ENCODE measurements around the gene HLA-B. TPM values are rescaled to one million over a fixed set of nuclear protein-coding genes. Genes with fewer than 3 reads are reported as not detected.

Gene HLA-B
- total RNA-seq, 1 experiment from 2014 or later: 1,556 TPM

Small RNA genes lying within 50 kb of the gene (small RNA-seq; reads per million reads assigned to genes)
- gene HLA-S: not detected
- gene MIR6891: not detected
- not detected for gene RF00019
- not detected for gene RNU6-283P

Other genes starting within 250 kb of the HLA-B start
- gene C6orf15, start 244.6 kb downstream of the HLA-B start, total RNA-seq (2014; rRNA removed; shearing (Covaris generic); ENCODE audit: low replicate concordance): not detected in 2 replicates
- gene PSORS1C1, start 242.4 kb downstream of the HLA-B start, total RNA-seq (2014; rRNA removed; shearing (Covaris generic); ENCODE audit: low replicate concordance): not detected in 2 replicates
- gene CDSN, start 236.7 kb downstream of the HLA-B start, total RNA-seq (2014; rRNA removed; shearing (Covaris generic); ENCODE audit: low replicate concordance): not detected in 2 replicates
- not detected in 2 replicates for gene PSORS1C2, start 218.1 kb downstream of the HLA-B start, total RNA-seq (2014; rRNA removed; shearing (Covaris generic); ENCODE audit: low replicate concordance)
- 21.3 and 23.1 TPM in 2 replicates for gene CCHCR1, start 199.4 kb downstream of the HLA-B start, total RNA-seq (2014; rRNA removed; shearing (Covaris generic); ENCODE audit: low replicate concordance)
- gene TCF19, start 198.6 kb downstream of the HLA-B start, total RNA-seq (2014; rRNA removed; shearing (Covaris generic); ENCODE audit: low replicate concordance): 13.9 and 20.4 TPM in 2 replicates
- gene POU5F1, start 186.5 kb downstream of the HLA-B start, total RNA-seq (2014; rRNA removed; shearing (Covaris generic); ENCODE audit: low replicate concordance): not detected in 2 replicates
- gene HLA-C, start 85.1 kb downstream of the HLA-B start, total RNA-seq (2014; rRNA removed; shearing (Covaris generic); ENCODE audit: low replicate concordance): 317 and 613 TPM in 2 replicates
- not detected in 2 replicates for gene MICA, start 46.4 kb upstream of the HLA-B start, total RNA-seq (2014; rRNA removed; shearing (Covaris generic); ENCODE audit: low replicate concordance)
- gene MICB, start 141.0 kb upstream of the HLA-B start, total RNA-seq (2014; rRNA removed; shearing (Covaris generic); ENCODE audit: low replicate concordance): 13.2 and 15.7 TPM in 2 replicates
- gene MCCD1, start 171.8 kb upstream of the HLA-B start, total RNA-seq (2014; rRNA removed; shearing (Covaris generic); ENCODE audit: low replicate concordance): not detected in 2 replicates
- gene DDX39B, start 184.8 kb upstream of the HLA-B start, total RNA-seq (2014; rRNA removed; shearing (Covaris generic); ENCODE audit: low replicate concordance): 412 and 561 TPM in 2 replicates
- gene ATP6V1G2, start 189.4 kb upstream of the HLA-B start, total RNA-seq (2014; rRNA removed; shearing (Covaris generic); ENCODE audit: low replicate concordance): 15.2 and 34.9 TPM in 2 replicates
- 21.8 and 46.1 TPM in 2 replicates for gene NFKBIL1, start 190.4 kb upstream of the HLA-B start, total RNA-seq (2014; rRNA removed; shearing (Covaris generic); ENCODE audit: low replicate concordance)
- 71.1 and 128 TPM in 2 replicates for gene LTA, start 215.1 kb upstream of the HLA-B start, total RNA-seq (2014; rRNA removed; shearing (Covaris generic); ENCODE audit: low replicate concordance)
- 223 and 233 TPM in 2 replicates for gene TNF, start 218.4 kb upstream of the HLA-B start, total RNA-seq (2014; rRNA removed; shearing (Covaris generic); ENCODE audit: low replicate concordance)
- gene LTB, start 225.2 kb upstream of the HLA-B start, total RNA-seq (2014; rRNA removed; shearing (Covaris generic); ENCODE audit: low replicate concordance): 74.1 and 241 TPM in 2 replicates
- gene LST1, start 229.1 kb upstream of the HLA-B start, total RNA-seq (2014; rRNA removed; shearing (Covaris generic); ENCODE audit: low replicate concordance): 5.1 and 6.6 TPM in 2 replicates
- gene NCR3, start 235.8 kb upstream of the HLA-B start, total RNA-seq (2014; rRNA removed; shearing (Covaris generic); ENCODE audit: low replicate concordance): not detected in 2 replicates